ENCODE data around the gene ATF2.

The ATF2 gene

DNA sequence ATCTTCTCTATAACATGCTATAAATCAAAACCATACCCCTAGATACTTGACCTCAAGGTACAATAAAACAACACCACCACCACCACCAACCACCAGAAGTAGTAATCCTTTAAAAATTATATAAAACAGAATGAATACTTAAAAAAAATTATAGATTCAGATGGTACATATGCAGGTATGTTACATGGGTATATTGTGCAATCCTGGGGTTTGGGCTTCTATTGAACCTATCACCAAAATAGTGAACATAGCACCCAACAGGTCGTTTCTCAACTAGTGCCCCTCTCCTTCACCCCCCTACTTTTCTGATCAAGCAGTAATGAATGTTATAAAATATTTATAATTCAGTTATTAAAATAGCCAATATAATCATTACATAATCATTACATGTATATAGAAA, 91.7 kb downstream of the ATF2 start:
- DNase-seq, result no peak

DNA sequence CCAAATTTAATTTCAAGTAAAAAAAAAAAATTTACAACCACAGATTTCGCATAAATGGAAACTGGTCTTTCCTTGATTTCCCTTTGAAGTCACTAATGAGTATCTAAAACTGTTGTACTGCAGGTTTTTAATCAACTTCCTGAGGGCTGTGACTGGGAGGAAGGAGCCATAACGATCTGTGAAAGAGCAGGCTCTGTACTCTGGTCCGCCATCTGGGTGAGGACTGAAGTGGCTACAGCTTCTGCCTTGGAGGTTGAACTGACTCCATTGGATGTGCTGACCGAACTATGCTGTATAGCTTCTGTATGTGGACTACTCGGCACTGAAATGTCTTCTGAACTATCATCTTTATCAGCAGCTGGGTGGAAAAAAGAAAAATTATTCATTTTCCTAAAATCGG, 93.5 kb downstream of the ATF2 start:
- DNase-seq, result no peak

DNA sequence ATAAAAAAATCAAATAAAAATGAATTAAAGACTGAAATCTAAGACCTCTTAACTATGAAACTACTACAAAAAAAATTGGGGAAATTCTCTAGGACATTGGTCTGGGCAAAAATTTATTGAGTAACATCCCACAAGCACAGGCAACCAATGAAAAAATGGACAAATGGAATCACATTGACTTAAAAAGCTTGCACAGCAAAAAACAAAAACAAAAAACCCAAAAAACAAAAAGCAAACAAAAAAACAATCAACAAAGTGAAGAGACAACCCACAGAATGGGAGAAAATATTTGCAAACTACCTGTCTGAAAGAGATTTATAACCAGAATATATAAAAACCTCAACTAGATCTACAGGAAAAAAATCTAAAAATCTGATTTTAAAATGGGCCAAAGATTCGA, 99.5 kb downstream of the ATF2 start:
- no peak for DNase-seq

DNA sequence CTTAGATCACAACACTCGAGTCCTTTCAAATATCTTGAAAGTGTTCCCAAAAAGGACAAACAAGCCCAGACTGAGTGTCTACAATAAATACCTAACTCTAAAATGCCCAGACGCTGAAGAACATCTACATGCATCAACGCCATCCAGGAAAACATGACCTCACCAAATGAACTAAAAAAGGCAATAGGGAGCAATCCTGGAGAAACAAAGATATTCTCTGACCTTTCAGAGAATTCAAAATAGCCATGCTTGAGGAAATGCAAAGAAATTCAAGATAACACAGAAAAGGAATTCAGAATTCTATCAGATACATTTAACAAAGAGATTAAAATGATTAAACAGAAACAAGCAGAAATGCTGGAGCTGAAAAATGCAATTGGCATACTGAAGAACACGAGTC, 101.6 kb downstream of the ATF2 start:
- no peak for DNase-seq

DNA sequence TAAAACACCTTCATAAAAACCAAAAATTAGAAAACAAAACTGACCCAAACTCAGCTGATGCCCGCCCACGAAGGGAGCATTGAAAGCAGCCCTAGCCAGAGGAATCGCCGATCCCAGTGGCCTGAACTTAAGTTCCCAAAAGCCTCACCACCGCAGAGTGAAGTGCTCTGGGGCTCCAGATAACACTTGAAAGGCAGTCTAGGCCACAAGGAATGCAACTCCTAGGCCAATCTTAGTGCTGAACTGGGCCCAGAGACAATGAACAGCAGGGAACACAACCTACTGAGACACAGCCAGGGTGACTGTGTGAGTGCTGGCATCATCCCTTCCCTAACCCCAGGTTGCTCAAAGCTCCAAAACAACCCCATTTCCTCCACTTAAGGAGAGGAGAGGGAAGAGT, 103.2 kb downstream of the ATF2 start:
- no peak for DNase-seq

DNA sequence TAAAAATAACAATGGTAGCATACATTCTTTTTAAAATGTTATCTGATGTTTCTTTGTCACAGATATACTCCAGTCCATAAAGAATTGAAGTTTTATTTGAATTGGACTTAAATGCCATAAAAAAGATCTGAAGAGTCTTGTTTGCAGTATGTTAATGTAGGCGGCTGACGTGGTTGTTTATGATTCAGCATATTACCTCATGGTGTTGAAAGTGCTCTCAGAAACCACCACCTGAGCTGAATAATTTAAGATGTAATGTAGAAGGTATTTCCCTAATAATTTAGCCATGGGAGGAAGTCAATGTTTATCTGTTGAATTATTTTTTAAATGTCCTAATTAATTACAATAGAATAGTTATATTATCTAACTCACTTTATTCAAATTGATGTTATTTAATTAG, 104.3 kb downstream of the ATF2 start:
- DNase-seq, result no peak

DNA sequence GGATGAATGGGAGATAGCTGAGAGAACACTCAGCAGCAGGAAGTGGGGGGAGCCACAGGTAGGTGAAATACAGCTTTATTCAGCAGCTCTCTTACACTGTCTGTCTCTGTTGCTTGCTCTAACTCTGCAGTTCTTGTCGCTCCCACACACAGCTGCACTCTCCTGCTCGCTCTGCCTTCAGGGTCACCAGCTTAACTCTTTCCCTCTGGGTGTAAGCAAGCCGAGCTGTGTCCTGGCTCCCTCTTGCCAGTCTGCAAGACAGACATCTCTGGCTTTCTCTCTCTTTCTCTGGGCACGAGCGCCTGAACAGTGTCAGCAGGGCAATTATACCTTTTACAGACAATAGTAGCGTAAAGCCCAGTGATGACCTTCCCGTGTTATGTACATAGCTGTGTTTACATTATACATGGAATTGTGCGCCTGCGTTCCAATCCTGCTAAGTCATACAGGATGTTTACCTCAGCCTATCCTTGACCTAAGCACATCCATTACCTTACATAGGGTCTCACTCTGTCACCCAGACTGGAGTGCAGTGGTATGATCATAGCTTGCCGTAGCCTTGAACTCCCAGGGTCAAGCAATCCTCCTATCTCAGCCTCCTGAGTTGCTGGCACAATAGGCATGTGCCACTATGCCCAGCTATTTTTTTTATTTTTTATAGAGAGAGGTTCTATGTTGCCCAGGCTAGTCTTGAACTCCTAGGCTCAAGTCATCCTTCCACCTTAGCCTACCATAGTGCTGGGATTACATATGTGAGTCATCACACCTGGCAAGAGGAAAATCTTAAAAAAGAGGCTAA, 105.0 kb downstream of the ATF2 start:
- peak; percentile 78 for DNase-seq

DNA sequence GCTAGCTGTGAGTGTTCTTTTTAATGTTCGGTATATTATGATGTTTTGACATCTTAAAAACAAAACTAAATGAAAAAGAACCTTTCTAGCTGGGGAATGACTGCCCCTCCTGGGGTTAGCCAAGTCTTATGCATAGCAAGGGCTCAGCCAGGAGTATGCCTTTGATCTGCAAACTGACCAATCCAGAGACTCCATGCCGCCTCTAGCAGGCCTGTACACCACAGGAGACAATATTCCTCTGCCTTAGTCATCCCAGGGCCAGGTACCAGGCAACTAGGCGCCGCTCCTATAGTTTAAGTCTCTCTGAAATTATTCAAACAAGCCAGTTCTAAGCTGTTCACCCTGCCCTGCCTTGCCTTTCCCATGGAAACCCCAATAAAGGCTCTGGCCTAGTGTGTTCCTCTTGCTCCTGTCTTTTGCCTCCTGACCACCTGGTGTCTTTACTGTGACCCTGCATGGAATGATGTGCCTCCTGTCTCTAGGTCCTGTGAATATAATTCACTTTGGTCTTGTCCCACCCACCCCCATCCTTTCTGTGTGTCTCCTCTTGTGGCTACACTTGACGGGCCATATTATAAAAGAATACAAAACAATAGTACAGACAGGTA, 110.8 kb downstream of the ATF2 start:
- no peak for DNase-seq

DNA sequence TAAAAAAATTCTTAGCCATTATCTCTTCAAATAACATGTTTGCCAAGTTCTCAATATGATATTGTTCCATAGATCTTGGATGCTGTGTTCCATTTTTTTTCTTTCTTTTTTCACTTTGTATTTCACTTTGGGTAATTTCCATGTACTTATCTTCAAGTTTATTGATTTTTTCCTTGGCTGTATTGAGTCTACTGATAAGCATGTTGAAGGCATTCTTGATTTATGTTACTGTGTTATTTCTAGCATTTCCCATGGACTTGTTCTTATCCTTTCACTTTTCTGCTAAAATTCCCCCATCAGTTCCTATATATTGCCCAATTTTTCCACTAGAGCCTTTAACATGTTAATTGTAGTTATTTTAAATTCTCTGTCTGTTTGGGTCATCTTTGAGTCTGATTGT, 112.0 kb downstream of the ATF2 start:
- no peak for DNase-seq

DNA sequence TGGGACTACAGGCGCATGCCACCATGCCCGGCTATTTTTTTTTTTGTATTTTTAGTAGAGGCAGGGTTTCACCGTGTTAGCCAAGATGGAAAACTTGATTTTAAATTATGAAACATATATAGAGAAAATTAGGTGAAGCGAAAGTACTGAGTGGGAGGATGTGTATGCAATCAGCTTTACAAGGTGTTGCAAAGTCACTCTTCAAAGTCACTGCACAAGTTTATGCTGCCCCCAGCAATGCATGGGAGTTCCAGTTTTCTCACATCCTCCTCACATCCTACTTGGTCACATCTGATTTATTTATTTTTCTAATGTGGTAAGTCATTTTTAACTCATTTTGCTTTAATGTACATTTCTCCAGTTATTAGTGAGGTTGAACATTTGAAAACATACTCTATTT, 113.7 kb downstream of the ATF2 start:
- no peak for DNase-seq

DNA sequence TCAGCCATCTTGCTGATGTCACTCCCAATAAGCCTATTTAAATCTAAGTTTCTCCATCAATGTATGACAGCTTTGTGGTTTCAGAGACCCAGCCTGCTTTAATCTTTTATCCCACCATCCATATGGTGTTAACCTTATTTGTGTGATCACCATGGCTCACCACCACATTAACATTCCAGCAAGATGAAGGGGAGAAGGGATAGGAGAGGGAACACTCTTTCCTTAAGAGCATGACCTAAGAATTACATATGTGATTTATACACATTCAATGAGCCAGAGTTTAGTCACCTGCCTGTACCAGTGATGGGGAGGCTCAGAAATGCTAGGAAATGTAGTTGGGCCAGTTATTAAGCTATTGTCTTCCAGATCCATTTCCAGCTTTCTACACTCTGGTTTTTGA, 118.3 kb downstream of the ATF2 start:
- no peak for DNase-seq

DNA sequence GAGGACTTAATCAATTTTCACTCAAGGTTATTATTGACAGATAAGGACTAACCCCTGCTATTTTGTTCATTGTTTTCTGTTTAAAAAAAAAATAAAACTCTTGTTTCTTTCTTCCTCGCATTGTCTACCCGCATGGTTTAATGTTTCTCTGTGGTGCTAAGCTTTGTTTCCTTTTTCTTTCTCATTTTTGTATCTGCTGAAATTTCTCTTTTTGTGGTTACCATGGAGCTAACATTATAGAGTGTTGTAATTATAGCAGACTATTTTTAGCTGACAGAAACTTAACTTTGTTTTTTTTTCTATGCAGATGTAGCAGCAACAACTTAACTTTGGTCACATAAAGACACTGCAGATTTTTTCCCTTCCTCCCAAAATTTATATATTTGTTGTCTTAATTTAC, 119.7 kb downstream of the ATF2 start:
- no peak for DNase-seq

DNA sequence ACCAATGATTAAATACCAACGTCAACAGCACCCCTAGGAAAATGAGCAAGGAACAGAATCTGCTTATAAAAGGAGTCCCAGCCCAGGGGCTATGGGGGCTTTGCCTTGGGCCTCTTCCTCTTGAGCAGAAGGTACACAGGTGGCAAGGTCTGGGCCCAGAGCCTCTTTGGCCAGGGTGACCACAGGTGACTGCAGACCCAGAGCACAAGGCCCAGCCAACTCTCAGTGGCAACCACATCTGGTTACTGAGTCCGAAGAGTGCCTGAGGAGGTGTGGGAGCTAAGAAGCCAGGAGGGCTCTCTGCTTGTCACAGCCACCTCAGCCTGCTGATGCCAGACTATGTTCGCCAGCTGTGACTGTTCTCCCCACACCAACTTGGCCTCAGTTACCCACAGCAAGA, 128.5 kb downstream of the ATF2 start:
- no peak for DNase-seq

DNA sequence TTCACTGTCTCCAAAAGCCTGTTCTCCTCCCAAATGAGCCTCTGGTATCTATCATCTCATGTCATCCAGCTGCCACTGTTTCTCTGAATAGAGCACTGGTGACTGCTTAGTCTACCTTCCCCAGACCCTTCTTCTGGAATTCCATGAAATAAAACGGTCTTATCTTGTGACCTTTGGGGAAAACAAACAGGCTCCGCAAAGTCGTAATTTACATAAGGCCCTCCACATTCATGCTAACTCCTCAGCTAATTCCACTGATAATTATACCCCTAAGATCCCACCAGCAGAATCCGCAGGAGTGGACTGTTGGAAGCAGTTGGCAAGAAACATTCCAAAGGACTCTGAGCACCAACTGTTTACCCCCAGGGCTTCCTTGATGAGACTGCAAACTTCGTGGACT, 129.0 kb downstream of the ATF2 start:
- no peak for DNase-seq

DNA sequence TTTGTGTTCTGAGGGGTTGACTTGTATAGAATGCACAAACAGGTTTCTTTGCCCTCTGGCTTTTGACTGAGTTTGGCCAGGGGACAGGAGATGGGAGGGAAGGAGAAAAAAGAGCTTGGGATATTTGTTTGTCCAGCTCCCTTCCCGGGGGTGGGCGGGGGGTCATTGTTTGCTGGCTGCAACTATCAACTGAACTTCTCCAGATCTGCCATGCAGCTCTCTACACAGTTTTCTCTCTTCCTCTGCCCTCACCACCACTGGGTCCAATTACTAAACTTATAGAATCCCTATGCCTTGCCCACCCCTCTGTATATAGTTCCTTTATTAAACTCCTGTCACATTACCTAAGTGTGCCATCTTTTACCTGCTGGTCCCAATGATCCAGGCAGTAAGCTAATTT, 130.1 kb downstream of the ATF2 start:
- no peak for DNase-seq

DNA sequence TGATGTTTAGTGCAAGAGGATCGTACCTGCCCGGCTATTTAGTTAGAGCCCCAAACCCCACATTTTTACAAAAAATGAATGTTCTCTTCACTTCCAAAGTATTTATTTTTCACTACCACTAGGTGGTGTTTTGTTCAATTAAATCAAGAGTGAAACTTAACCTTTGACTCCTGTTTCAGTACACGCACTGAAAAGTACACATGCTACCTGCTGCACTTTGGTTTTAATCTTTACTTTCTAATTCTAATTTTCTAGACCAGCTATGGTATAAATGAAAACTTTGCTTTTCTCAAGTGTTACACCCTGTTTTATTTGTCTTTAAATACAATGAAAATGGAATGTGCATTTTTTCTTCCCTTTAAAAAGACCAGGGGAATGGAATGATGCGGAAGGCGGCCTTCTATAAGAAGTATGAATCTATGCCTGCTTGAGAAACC, 131.4 kb downstream of the ATF2 start:
- DNase-seq, result peak; percentile 59

DNA sequence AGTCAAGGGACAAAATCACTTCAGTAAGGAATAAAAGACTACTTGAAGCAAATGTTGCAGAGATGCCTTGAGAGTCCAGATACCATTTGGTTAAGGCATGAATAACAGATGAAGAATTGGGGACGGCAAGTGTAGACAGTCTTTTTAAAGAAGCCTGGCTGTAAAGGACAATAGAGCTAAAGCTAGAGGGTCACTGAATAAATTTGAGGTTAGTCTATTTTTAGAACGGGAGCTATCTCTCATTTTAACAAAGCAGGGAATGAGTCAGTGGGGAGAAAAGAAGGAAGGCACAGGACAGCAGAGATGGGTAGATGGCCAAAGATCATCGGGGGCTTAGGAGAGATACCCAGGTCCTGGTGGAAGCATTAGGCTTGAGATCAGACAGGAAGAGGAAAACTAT, 132.2 kb downstream of the ATF2 start:
- no peak for DNase-seq

DNA sequence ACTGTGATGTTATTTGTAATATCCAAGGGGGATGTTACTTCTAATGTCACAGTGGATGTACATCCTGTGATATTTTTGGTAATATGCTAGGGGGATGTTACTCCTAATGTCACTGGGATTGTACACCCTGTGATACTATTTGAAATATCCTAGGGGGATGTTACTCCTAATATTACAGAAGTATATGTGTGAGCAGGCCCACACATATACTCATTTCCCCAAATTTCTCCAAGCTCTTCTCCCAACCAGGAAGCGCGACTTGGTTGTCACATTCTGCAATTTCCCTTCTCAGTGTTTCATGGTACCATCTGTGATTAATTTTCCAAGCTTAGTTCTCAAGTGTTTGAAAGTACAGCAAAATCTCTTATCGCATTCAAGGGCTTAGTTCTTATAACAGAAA, 133.3 kb downstream of the ATF2 start:
- DNase-seq, result no peak

DNA sequence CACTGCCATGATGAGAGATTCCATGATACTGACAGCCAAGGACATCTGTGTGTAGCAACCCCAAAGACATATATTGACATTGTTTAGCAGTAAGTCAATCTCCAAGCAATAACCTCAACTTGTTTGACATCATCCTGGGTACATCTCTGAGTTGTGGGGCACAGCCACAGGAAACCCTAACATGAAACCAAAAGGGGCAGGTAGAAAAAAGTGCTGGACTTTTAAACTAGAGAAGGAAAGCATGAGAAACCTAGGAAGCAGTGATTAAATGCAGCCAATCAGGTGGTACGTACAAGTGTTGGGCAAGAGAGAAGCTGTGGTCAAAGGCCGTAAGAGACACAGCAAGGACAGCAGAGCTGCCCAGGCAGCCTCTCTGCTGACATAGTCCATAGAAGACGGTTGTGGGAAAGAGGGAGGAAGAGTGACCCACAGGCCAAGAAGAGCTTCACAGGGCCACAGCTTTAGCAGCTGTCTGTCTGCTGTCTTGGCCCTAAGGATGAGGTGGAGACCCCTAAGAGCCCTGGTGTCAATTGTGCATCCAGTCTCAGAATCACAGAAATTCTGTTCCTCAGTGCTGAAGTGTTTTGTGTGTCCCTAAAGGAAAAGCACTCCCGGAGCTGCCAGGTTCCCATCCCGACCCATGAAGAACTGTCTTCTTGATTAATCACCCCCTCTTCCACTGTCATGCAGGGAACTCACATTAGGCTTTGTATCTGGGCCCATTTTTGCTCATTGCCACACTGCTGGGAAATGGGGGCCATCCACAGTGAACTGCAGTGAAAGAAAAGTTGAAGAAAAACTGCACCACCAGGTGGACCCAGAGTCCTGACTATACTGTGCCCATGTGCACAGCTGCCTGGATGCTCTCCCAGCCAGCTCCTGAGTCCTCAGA, 137.4 kb downstream of the ATF2 start:
- DNase-seq, result peak; percentile 64

DNA sequence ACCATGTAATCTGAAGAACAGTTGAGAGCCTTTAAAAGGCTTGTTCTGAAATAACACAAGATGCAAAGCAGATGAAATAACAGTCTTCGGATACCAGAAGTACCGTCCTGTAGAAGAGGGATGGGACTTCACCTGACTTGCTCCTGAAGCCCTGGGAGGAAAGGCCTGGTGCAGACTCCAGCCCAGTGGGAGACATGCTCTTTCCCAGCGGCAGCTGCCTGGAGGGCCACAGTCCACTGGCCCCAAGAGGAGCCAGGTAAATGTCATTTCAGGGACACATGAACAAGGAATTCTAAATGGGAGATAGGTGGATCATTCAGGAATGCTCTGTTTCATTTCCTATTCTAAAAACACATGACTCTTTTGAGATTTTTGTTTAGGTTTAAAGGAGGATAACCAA, 140.2 kb downstream of the ATF2 start:
- DNase-seq, result no peak

DNA sequence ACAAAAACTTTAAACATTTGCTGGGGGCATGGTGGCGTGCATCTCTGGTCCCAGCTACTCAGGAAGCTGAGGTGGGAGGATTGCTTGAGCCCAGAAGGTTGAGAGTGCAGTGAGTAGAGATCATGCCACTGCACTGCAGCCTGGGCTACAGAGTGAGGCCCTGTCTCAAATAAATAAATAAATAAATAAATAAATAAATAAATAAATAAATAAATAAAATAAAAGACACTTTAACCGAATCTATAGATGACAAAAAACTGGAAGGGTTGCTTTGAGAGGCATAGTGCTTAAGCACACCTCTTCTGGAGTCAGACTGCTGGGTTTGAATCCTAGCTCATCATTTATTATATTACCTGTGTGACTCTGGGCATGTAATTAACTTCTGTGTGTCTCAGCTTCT, 141.6 kb downstream of the ATF2 start:
- DNase-seq, result no peak

DNA sequence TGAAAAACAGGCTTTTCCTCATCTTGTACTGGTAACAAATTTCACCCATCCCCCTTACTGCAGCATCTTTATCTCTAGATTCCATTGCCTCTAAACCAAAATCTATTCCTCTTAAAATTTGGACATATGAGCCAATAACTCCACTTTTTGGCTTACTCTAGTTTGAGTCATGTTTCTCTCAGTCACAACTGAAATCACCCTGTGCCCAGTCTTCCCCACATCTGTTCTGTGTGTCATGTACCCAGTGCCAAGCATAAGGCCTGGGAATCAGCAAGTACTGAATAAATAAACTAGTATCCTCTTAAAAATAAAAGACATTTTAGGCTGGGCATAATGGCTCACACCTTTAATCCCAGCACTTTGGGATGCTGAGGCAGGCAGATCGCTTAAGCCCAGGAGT, 142.1 kb downstream of the ATF2 start:
- DNase-seq, result no peak

DNA sequence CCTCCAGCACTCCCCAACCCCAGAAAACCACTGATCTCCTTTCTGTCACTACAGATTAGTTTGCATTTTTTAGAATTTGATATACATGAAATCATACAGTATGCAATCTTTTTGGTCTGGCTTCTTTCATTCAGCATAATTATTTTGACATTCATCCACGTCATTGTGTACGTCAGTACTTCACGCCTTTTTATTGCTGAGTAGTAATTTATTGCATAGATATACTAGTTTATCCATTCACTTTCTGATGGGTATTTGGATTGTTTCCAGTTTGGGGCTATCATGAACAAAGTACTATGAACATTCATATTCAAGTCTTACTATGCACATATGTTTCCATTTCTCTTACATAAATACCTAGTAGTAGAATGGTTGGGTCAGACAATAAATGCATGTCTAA, 142.8 kb downstream of the ATF2 start:
- no peak for DNase-seq

DNA sequence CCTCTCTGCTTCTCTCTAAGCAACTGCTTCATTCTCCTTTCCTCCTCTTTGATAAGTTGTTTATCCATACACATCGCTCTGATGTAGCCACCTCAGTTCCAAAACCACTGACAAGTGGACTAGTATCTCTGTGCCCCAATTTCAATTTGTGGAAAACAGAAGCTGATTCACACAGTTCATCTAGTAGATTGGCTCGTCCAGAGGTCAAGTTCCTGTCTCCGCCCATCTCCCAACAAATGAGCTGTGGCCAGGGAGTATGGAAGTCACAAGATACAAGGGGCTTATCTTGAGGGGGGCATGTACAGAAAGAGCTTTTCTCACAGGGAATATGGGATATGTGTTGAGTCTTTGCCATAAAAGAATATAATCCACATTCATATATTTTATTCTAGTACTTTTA, 145.1 kb downstream of the ATF2 start:
- DNase-seq, result no peak

Measured in NCI-H69 (cell line).